Measurements from ENCODE around the gene FILIP1L.

The FILIP1L gene

GRCh38 chr3:99836681-99837080 lies 277.6 kb downstream of the FILIP1L start:
- DNase-seq (ENCODE audit: low spot score) (no peak), ATAC-seq (ENCODE audit: low read depth) (no peak)
- H3K27me3 ChIP-seq (ENCODE audit: insufficient read depth, poor library complexity, severe bottlenecking), result no peaks in the 10 kb centered on the region
- peaks cover 9% of the 10 kb centered on the region for H3K4me1 ChIP-seq (ENCODE audit: insufficient read depth, poor library complexity, severe bottlenecking)
- no peaks in the 10 kb centered on the region for H3K9me3 ChIP-seq (ENCODE audit: severe bottlenecking)
- H3K27ac ChIP-seq (ENCODE audit: poor library complexity, severe bottlenecking), result no peak overlapping the region
- no peaks in the 10 kb centered on the region for H3K36me3 ChIP-seq (ENCODE audit: low read depth)
- H3K4me3 ChIP-seq (ENCODE audit: severe bottlenecking), result no peak overlapping the region
- TF ChIP-seq, protein P1, sequence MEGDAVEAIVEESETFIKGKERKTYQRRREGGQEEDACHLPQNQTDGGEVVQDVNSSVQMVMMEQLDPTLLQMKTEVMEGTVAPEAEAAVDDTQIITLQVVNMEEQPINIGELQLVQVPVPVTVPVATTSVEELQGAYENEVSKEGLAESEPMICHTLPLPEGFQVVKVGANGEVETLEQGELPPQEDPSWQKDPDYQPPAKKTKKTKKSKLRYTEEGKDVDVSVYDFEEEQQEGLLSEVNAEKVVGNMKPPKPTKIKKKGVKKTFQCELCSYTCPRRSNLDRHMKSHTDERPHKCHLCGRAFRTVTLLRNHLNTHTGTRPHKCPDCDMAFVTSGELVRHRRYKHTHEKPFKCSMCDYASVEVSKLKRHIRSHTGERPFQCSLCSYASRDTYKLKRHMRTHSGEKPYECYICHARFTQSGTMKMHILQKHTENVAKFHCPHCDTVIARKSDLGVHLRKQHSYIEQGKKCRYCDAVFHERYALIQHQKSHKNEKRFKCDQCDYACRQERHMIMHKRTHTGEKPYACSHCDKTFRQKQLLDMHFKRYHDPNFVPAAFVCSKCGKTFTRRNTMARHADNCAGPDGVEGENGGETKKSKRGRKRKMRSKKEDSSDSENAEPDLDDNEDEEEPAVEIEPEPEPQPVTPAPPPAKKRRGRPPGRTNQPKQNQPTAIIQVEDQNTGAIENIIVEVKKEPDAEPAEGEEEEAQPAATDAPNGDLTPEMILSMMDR (IDR thresholded peaks at IDR 0.05; ENCODE audit: poor library complexity, severe bottlenecking), result no peak

GRCh38 chr3:99834211-99834957 lies 279.9 kb downstream of the FILIP1L start:
- Histone ChIP-seq H3K9me3 (ENCODE audit: severe bottlenecking) (no peaks in the 10 kb centered on the region), H3K36me3 (ENCODE audit: low read depth) (no peaks in the 10 kb centered on the region), H3K4me3 (ENCODE audit: severe bottlenecking) (no peak overlapping the region), H3K27ac (ENCODE audit: poor library complexity, severe bottlenecking) (no peak overlapping the region), H3K4me1 (ENCODE audit: insufficient read depth, poor library complexity, severe bottlenecking) (peaks cover 4% of the 10 kb centered on the region), H3K27me3 (ENCODE audit: insufficient read depth, poor library complexity, severe bottlenecking) (no peaks in the 10 kb centered on the region)
- no peak for ATAC-seq (ENCODE audit: low read depth)
- TF ChIP-seq, protein P1 (IDR thresholded peaks at IDR 0.05; ENCODE audit: poor library complexity, severe bottlenecking), result no peak
- no peak for DNase-seq (ENCODE audit: low spot score)

GRCh38 chr3:99833617-99834205 lies 280.6 kb downstream of the FILIP1L start:
- no peak for ATAC-seq (ENCODE audit: low read depth)
- Histone ChIP-seq H3K9me3 (ENCODE audit: severe bottlenecking) (no peaks in the 10 kb centered on the region), H3K4me3 (ENCODE audit: severe bottlenecking) (no peak overlapping the region), H3K36me3 (ENCODE audit: low read depth) (no peaks in the 10 kb centered on the region), H3K4me1 (ENCODE audit: insufficient read depth, poor library complexity, severe bottlenecking) (no peaks in the 10 kb centered on the region), H3K27me3 (ENCODE audit: insufficient read depth, poor library complexity, severe bottlenecking) (no peaks in the 10 kb centered on the region), H3K27ac (ENCODE audit: poor library complexity, severe bottlenecking) (no peak overlapping the region)
- no peak for DNase-seq (ENCODE audit: low spot score)
- TF ChIP-seq, protein P1 (IDR thresholded peaks at IDR 0.05; ENCODE audit: poor library complexity, severe bottlenecking), result no peak

DNA sequence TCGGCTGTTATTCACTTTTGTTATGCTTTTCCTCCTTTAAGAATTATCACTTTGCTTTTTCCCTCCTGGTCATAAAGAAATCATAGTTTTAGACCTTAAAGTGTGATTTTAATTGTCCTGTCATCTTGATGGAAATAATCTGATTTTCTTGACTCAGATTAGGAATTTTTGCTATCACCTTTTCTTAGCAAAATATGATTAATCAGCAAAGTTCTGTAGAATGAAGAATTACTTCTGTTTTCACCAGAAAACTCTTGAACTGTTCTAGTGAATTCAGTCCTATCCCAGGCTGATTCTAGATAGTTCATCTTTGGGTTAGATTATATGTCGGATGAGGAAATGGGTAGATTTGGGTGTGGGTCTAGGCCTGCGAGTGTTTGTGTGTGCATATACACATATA lies 284.5 kb downstream of the FILIP1L start:
- H3K36me3 ChIP-seq (ENCODE audit: low read depth), result no peaks in the 10 kb centered on the region
- no peak overlapping the region for H3K27ac ChIP-seq (ENCODE audit: poor library complexity, severe bottlenecking)
- H3K4me3 ChIP-seq (ENCODE audit: severe bottlenecking), result no peak overlapping the region
- H3K27me3 ChIP-seq (ENCODE audit: insufficient read depth, poor library complexity, severe bottlenecking), result no peaks in the 10 kb centered on the region
- peaks cover 7% of the 10 kb centered on the region for H3K4me1 ChIP-seq (ENCODE audit: insufficient read depth, poor library complexity, severe bottlenecking)
- no peaks in the 10 kb centered on the region for H3K9me3 ChIP-seq (ENCODE audit: severe bottlenecking)
- TF ChIP-seq, protein P1 (IDR thresholded peaks at IDR 0.05; ENCODE audit: poor library complexity, severe bottlenecking), result no peak
- ATAC-seq (ENCODE audit: low read depth), result no peak
- no peak for DNase-seq (ENCODE audit: low spot score)
